22Rv1 (cell line): ENCODE results near the gene KIRREL3.

ENCODE experiments used
- H3K27ac ChIP-seq: fragments of 450-650 bp; 2 replicates; pipeline ENCODE4 v1.5.1; 2017
- CTCF ChIP-seq: fragments of 450-650 bp; IDR thresholded peaks from 2 replicates; pipeline ENCODE4 v1.5.1; 2017; ENCODE audit warnings: mild to moderate bottlenecking
- ZFX ChIP-seq: fragments of 450-650 bp; IDR thresholded peaks from 2 replicates; pipeline ENCODE4 v1.6.1; 2017; ENCODE audit warnings: antibody characterized with exemption, borderline replicate concordance

The KIRREL3 gene

GRCh38 chr11:126411971-126412381 lies 588.6 kb downstream of the KIRREL3 start:
- TF ChIP-seq ZFX: no peak
- TF ChIP-seq CTCF: peak; percentile 41
- no peak overlapping the region for H3K27ac ChIP-seq

GRCh38 chr11:126410649-126411048 lies 589.9 kb downstream of the KIRREL3 start:
- no peak overlapping the region for H3K27ac ChIP-seq
- TF ChIP-seq CTCF (no peak), ZFX (no peak)

GRCh38 chr11:126409620-126409985 lies 591.0 kb downstream of the KIRREL3 start:
- H3K27ac ChIP-seq: no peak overlapping the region
- TF ChIP-seq CTCF (no peak), ZFX (no peak)

- no peak for TF ChIP-seq ZFX
- no peak for TF ChIP-seq CTCF
- no peak overlapping the region for H3K27ac ChIP-seq
Measured at GRCh38 chr11:126408901-126409619, 591.5 kb downstream of the KIRREL3 start.

- no peak overlapping the region for H3K27ac ChIP-seq
- TF ChIP-seq CTCF (no peak), ZFX (no peak)
Measured at GRCh38 chr11:126408496-126408895, 592.1 kb downstream of the KIRREL3 start.

DNA sequence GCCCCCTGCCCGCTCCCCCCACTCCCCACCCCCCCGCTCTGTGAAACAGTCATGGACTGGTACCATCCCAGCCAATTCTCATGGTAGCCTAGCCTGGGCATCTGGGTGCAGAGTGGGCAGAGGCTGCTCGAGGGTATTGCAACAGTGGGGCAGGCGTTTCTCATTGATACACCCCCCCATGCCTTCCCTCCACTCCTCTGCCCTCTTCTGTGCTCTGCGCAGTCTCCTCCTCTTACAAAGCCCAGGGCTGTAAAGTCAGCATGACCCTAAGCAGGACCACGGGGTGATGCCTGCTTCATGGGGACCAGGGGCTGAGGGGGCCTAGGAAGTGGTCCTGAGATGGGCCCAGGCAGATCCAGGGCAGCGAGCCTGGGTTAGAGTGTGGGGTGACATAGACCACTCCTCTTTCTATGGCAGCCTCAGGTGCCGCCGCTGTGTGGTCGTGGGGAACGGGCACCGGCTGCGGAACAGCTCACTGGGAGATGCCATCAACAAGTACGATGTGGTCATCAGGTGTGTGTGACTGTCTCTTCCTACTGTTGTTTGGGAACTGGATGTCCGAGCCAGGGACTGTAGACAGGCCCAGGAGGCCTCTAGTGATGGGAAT lies 592.8 kb downstream of the KIRREL3 start:
- H3K27ac ChIP-seq: no peak overlapping the region
- TF ChIP-seq ZFX (no peak), CTCF (no peak)

DNA sequence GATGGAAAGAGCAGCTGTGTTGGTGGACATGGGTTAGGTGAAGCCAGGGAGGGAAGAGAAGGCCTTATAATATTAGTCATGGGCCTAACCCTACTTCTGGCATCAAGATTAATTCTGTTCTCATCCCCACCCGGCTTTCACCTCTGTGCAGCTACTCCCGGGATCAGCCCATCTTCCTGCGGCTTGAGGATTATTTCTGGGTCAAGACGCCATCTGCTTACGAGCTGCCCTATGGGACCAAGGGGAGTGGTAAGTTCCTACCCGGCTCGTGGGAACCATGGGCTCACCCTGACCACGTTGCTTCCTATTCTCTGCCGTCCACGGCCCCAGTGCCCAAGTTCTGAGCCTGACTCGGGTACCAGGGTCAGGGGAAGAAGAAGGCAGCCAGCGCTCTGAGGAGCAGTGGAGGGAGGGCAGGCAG lies 593.5 kb downstream of the KIRREL3 start:
- H3K27ac ChIP-seq: no peak overlapping the region
- TF ChIP-seq CTCF: no peak
- TF ChIP-seq ZFX: no peak
